WTC11 (cell line): Measurements from ENCODE around the gene MIOX. TPM values are rescaled to one million over a fixed set of nuclear protein-coding genes. Genes with fewer than 3 reads are reported as not detected.

ENCODE experiments used
- ATAC-seq: fragments of 200-7000 bp; cut with Tn5 transposase; 2 replicates; pipeline ENCODE4 v1.10.0; 2021; ENCODE audit warnings: mild to moderate bottlenecking, moderate library complexity
- CTCF ChIA-PET: fragments of 300-600 bp; sonication (Branson Sonifier 250); formaldehyde crosslinking; loops from one replicate; lab custom pipeline; 2021; ENCODE audit warnings: antibody characterized with exemption; lab: Charles Lee
- POLR2A ChIA-PET: fragments of 350-600 bp; sonication (Branson Sonifier 250); formaldehyde crosslinking; loops from one replicate; lab custom pipeline; 2021; ENCODE audit warnings: antibody characterized with exemption; lab: Charles Lee
- DNase-seq: peaks from one replicate; pipeline ENCODE4 v3.0.0; 2021; ENCODE audit warnings: low spot score
- H3K27ac Mint-ChIP-seq: 2 replicates; pipeline ENCODE4 v1.8.0; 2021; ENCODE audit warnings: mixed read lengths
- H3K27me3 Mint-ChIP-seq: 2 replicates; pipeline ENCODE4 v1.8.0; 2021; ENCODE audit warnings: low read depth, mild to moderate bottlenecking, moderate library complexity, mixed read lengths
- H3K36me3 Mint-ChIP-seq: 2 replicates; pipeline ENCODE4 v1.8.0; 2021; ENCODE audit warnings: mixed read lengths
- H3K4me1 Mint-ChIP-seq: 2 replicates; pipeline ENCODE4 v1.8.0; 2022; ENCODE audit warnings: mixed read lengths
- H3K4me3 Mint-ChIP-seq: 2 replicates; pipeline ENCODE4 v1.8.0; 2021; ENCODE audit warnings: mild to moderate bottlenecking, moderate library complexity, mixed read lengths
- H3K9me3 Mint-ChIP-seq: 2 replicates; pipeline ENCODE4 v1.8.0; 2021; ENCODE audit warnings: mixed read lengths
- ATF2 ChIP-seq: sonication (generic); formaldehyde crosslinking; IDR thresholded peaks from 2 replicates; pipeline ENCODE4 v1.8.1; 2022; ENCODE audit warnings: low read depth, missing genetic modification reagents, borderline replicate concordance
- E2F4 ChIP-seq: sonication (generic); formaldehyde crosslinking; IDR thresholded peaks from 2 replicates; pipeline ENCODE4 v1.8.1; 2022; ENCODE audit warnings: low read depth, mild to moderate bottlenecking, moderate library complexity, missing genetic modification reagents, borderline replicate concordance
- FOXK1 ChIP-seq: sonication (generic); formaldehyde crosslinking; IDR thresholded peaks from 2 replicates; pipeline ENCODE4 v1.8.0; 2022; ENCODE audit warnings: mild to moderate bottlenecking, moderate library complexity, missing genetic modification reagents
- FOXP1 ChIP-seq: sonication (generic); formaldehyde crosslinking; IDR thresholded peaks from 2 replicates; pipeline ENCODE4 v1.8.0; 2022; ENCODE audit warnings: missing genetic modification reagents, mild to moderate bottlenecking, moderate library complexity, borderline replicate concordance
- MYBL2 ChIP-seq: sonication (generic); formaldehyde crosslinking; IDR thresholded peaks from 2 replicates; pipeline ENCODE4 v1.8.1; 2023; ENCODE audit warnings: mild to moderate bottlenecking, moderate library complexity, missing genetic modification reagents
- NR2C2 ChIP-seq: sonication (generic); formaldehyde crosslinking; IDR thresholded peaks from 2 replicates; pipeline ENCODE4 v1.8.0; 2022; ENCODE audit warnings: mild to moderate bottlenecking, missing genetic modification reagents
- PREB ChIP-seq: sonication (generic); formaldehyde crosslinking; IDR thresholded peaks from 2 replicates; pipeline ENCODE4 v1.8.1; 2022; ENCODE audit warnings: mild to moderate bottlenecking, missing genetic modification reagents, moderate library complexity, borderline replicate concordance
- SMAD3 ChIP-seq: sonication (generic); formaldehyde crosslinking; IDR thresholded peaks from 2 replicates; pipeline ENCODE4 v1.8.0; 2022; ENCODE audit warnings: missing genetic modification reagents, mild to moderate bottlenecking, borderline replicate concordance
- TEAD4 ChIP-seq: sonication (generic); formaldehyde crosslinking; IDR thresholded peaks from 2 replicates; pipeline ENCODE4 v1.8.0; 2022; ENCODE audit warnings: mild to moderate bottlenecking, missing genetic modification reagents
- USF2 ChIP-seq: sonication (generic); formaldehyde crosslinking; IDR thresholded peaks from 2 replicates; pipeline ENCODE4 v1.8.1; 2023; ENCODE audit warnings: mild to moderate bottlenecking, missing genetic modification reagents, moderate library complexity
- ZMAT4 ChIP-seq: fragments of 250-450 bp; sonication (Bioruptor Pico); IDR thresholded peaks from 2 replicates; pipeline ENCODE4 v1.9.0; 2021; ENCODE audit warnings: mild to moderate bottlenecking
- ZNF512 ChIP-seq: sonication (generic); formaldehyde crosslinking; IDR thresholded peaks from 2 replicates; pipeline ENCODE4 v1.8.1; 2022; ENCODE audit warnings: missing genetic modification reagents, borderline replicate concordance
- total RNA-seq: library from RNA; stranded (reverse); gene quantifications from 3 replicates; pipeline ENCODE4 v1.2.3, GENCODE V29; 2021

The MIOX gene
- total RNA-seq, 1 experiment from 2014 or later, result 0.33 TPM

- TF ChIP-seq ZNF512, result no peak
Observed at GRCh38 chr22:50455201-50455600, 31.5 kb upstream of the MIOX start (continued).

- ChIA-PET CTCF (no interaction called here), POLR2A (no interaction called here)
- no peaks in the 10 kb centered on the region for H3K9me3 Mint-ChIP-seq
- H3K4me3 Mint-ChIP-seq, result no peak overlapping the region
- ATAC-seq (no peak), DNase-seq (no peak)
- H3K36me3 Mint-ChIP-seq, result peaks cover 40% of the 10 kb centered on the region
- no peak overlapping the region for H3K27ac Mint-ChIP-seq
- H3K27me3 Mint-ChIP-seq, result no peaks in the 10 kb centered on the region
- no peaks in the 10 kb centered on the region for H3K4me1 Mint-ChIP-seq
- TF ChIP-seq ATF2 (no peak), PREB (CRISPR knock-in tag) (no peak), SMAD3 (CRISPR knock-in tag) (no peak)
Observed at GRCh38 chr22:50456026-50456425, 30.6 kb upstream of the MIOX start.

GRCh38 chr22:50456466-50457234, 30.0 kb upstream of the MIOX start:
- peak; percentile 60 for DNase-seq
- no peaks in the 10 kb centered on the region for H3K9me3 Mint-ChIP-seq
- TF ChIP-seq NR2C2 (CRISPR knock-in tag) (no peak), MYBL2 (CRISPR knock-in tag) (no peak), E2F4 (CRISPR knock-in tag) (0 out of 2 replicates have a peak, but pooled peaks have one; percentile 30), USF2 (no peak), ZMAT4 (no peak), FOXK1 (CRISPR knock-in tag) (no peak), FOXP1 (CRISPR knock-in tag) (0 out of 2 replicates have a peak, but pooled peaks have one; percentile 20), TEAD4 (CRISPR knock-in tag) (no peak)
- TF ChIP-seq, all 79 proteins: peak for 2
- no peaks in the 10 kb centered on the region for H3K4me1 Mint-ChIP-seq
- H3K36me3 Mint-ChIP-seq, result peaks cover 36% of the 10 kb centered on the region
- POLR2A ChIA-PET, result no interaction called here
- peak; percentile 81 for ATAC-seq
- H3K27me3 Mint-ChIP-seq, result no peaks in the 10 kb centered on the region
- peak overlapping the region; percentile 74; the same call in 1 of the 2 replicates for H3K27ac Mint-ChIP-seq
- CTCF ChIA-PET, result interaction anchor here (1.6 kb wide), 1 partner anchor 69 kb away, joined by 5 read pairs; the partner anchor contains the start of gene SCO2
- H3K4me3 Mint-ChIP-seq, result no peak overlapping the region
